HepG2 (cell line): ENCODE data around the gene TADA2A. TPM values are rescaled to one million over a fixed set of nuclear protein-coding genes. Genes with fewer than 3 reads are reported as not detected.

Experiments
- ARID5B ChIP-seq: IDR thresholded peaks from 2 replicates; pipeline ENCODE4 v1.4.0; 2020; ENCODE audit warnings: mild to moderate bottlenecking, missing genetic modification reagents
- BRF2 ChIP-seq: sonication (generic); formaldehyde crosslinking; IDR thresholded peaks from 2 replicates; pipeline ENCODE4 v1.8.1; 2022; ENCODE audit warnings: mild to moderate bottlenecking, missing genetic modification reagents
- DZIP1 ChIP-seq: sonication (generic); formaldehyde crosslinking; IDR thresholded peaks from 2 replicates; pipeline ENCODE4 v1.5.0; 2020; ENCODE audit warnings: mild to moderate bottlenecking, missing genetic modification reagents
- JUND ChIP-seq: sonication (generic); formaldehyde crosslinking; IDR thresholded peaks from 2 replicates; pipeline ENCODE4 v1.8.0; 2022; ENCODE audit warnings: mild to moderate bottlenecking, missing genetic modification reagents
- MYPOP ChIP-seq: sonication (generic); formaldehyde crosslinking; IDR thresholded peaks from 2 replicates; pipeline ENCODE4 v1.8.1; 2023; ENCODE audit warnings: mild to moderate bottlenecking, moderate library complexity, missing genetic modification reagents
- SP2 ChIP-seq: sonication (generic); formaldehyde crosslinking; IDR thresholded peaks from 2 replicates; pipeline ENCODE4 v1.5.1; 2020; ENCODE audit warnings: mild to moderate bottlenecking, missing genetic modification reagents
- SRSF4 ChIP-seq: fragments of 200-400 bp; formaldehyde crosslinking; IDR thresholded peaks from one replicate; pipeline ENCODE4 v1.6.1; 2018; ENCODE audit warnings: mild to moderate bottlenecking, low read depth, low read length, moderate library complexity; ENCODE audit not compliant: poor library complexity, severe bottlenecking
- TEF ChIP-seq: sonication (generic); formaldehyde crosslinking; IDR thresholded peaks from 2 replicates; pipeline ENCODE4 v1.5.0; 2020; ENCODE audit warnings: missing genetic modification reagents
- UBTF ChIP-seq: sonication (generic); formaldehyde crosslinking; IDR thresholded peaks from 2 replicates; pipeline ENCODE4 v1.4.0; 2020; ENCODE audit warnings: mild to moderate bottlenecking, missing genetic modification reagents
- YY1 ChIP-seq: IDR thresholded peaks from 2 replicates; pipeline ENCODE4 v1.6.1; 2011; ENCODE audit warnings: low read length, low read depth, moderate library complexity, mild to moderate bottlenecking; ENCODE audit not compliant: insufficient read depth, insufficient replicate concordance
- ZBTB14 ChIP-seq: sonication (generic); formaldehyde crosslinking; IDR thresholded peaks from 2 replicates; pipeline ENCODE4 v1.4.0; 2020; ENCODE audit warnings: missing genetic modification reagents
- ZNF121 ChIP-seq: sonication (generic); formaldehyde crosslinking; IDR thresholded peaks from 2 replicates; pipeline ENCODE4 v1.5.0; 2020; ENCODE audit warnings: mild to moderate bottlenecking, missing genetic modification reagents
- ZNF891 ChIP-seq: sonication (generic); formaldehyde crosslinking; IDR thresholded peaks from 2 replicates; pipeline ENCODE4 v1.5.0; 2020; ENCODE audit warnings: mild to moderate bottlenecking, missing genetic modification reagents
- polyA plus RNA-seq, 8 experiments: library from polyadenylated mRNA; depleted of rRNA in 3 of 8; stranded (reverse) in 7 of 8; unstranded in 1 of 8; fragments of >200 nt; fragmentation: Illumina TruSeq in 4 of 8; extraction: Trizol in 4 of 8; gene quantifications; 2 replicates each; pipeline versions ENCODE4 v1.2.1 to v1.2.3, GENCODE V29; 2011 to 2016; ENCODE audit warnings: low read depth in 4 of 8, missing spikeins in 1 of 8, mixed read lengths in 1 of 8; ENCODE audit not compliant: insufficient read depth in 1 of 8
- total RNA-seq, 5 experiments: library from RNA; depleted of rRNA; stranded (reverse); fragments of >200 nt; fragmentation: Illumina TruSeq; extraction: Trizol; gene quantifications; 2 replicates each; pipeline ENCODE4 v1.2.3, GENCODE V29; 2016; ENCODE audit warnings: low read depth in 1 of 5

The TADA2A gene
- total and polyA plus RNA-seq, 2 of the 13 experiments (the other 11 are each of a cell fraction or from before 2014, with no cell fraction given), result 8.0 to 14.0 TPM

GRCh38 chr17:37489197-37490001 is 82.7 kb downstream of the TADA2A start, which contains the start of gene DUSP14 (continued):
- TF ChIP-seq ARID5B (CRISPR knock-in tag) (0 out of 2 replicates have a peak, but pooled peaks have one; percentile 18), ZNF891 (CRISPR knock-in tag) (peak; percentile 66), JUND (CRISPR knock-in tag) (no peak), DZIP1 (0 out of 2 replicates have a peak, but pooled peaks have one; percentile 52), ZBTB14 (peak; percentile 71), BRF2 (CRISPR knock-in tag) (0 out of 2 replicates have a peak, but pooled peaks have one; percentile 41), ZNF121 (no peak), MYPOP (CRISPR knock-in tag) (0 out of 2 replicates have a peak, but pooled peaks have one; percentile 6), SRSF4 (no peak), UBTF (CRISPR knock-in tag) (peak; percentile 42), TEF (CRISPR knock-in tag) (no peak), YY1 (no peak), SP2 (CRISPR knock-in tag) (no peak)
